NOMO-1 (cell line): ENCODE measurements around the gene PLEKHA7.
"Not testable (repeated sequence)": the region's sequence is repeated elsewhere in the genome, so short reads cannot be mapped to it uniquely, and the experiment has no call there.

Experiments used
- DNase-seq, 2 experiments: peaks; one replicate each; lab custom pipeline; 2025; ENCODE audit not compliant: unreplicated experiment in 2 of 2; lab: John Stamatoyannopoulos, UW

Gene PLEKHA7

GRCh38 chr11:17012179-17012578, 2.0 kb downstream of the PLEKHA7 start:
- DNase-seq = no peak

GRCh38 chr11:17010851-17011420, 3.3 kb downstream of the PLEKHA7 start:
- DNase-seq = no peak

DNA sequence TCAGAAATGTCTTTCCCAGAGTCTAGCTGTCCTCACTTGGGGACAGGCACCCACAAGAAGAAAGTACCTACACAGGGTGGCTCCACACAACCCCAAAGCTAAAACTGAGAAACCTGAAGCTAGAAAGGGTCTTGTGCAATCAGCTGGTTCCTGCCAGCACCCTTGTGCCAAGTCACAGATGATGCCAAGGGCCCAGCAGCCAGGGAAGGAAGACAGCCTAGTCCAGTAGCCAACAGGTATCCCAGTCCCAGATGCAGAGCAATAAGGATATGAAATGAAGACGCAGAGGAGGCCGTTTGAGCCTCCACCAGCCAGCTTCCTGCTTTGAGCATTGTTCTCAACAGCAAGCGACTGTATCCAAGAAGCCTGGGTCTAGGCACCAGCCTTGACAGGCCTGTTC, 6.1 kb downstream of the PLEKHA7 start:
- DNase-seq = no peak

DNA sequence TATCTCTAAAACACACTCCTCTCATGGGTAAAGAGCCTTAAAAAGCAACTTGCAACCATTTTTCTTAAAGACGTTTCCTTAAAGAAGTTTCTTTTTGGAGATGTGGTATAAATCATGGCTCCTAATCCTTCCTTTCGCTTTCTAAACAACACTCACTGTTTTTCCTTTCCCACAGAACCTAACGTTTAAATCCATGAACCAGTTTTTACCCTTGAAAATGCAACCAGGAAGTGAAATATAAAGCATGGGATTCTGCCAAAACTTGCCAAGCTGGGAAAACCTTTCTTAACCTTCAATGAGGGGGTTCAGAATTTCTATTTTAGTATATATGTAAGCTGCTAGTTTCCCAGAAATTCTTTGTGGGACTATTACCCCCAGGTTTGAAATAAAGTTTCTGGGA, 8.6 kb downstream of the PLEKHA7 start:
- DNase-seq = no peak

DNA sequence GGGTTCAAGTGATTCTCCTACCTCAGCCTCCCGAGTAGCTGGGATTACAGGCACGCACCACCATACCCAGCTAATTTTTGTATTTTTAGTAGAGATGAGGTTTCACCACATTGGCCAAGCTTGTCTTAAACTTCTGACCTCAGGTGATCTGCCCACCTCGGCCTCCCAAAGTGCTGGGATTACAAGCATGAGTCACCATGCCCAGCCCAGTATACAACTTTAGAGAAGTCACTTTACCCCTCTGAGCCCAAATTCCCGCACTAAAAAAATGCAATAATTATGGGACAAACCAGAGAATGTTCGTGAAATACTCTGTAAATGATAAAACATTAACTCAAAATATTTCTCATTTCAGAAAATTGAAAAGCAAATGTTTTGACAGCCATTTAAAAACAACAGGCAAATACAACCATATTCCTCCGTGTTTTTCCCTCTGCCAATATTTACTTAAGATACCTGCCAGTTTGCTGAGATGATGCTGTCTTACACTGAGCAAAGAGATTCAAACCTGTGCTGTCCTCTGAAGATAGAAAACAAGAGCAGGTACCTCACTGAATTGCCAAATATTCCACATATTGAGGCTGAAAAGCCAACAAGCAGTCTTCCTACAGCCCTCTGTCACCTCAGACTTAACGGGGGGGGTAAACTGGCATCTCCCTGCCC, 9.6 kb downstream of the PLEKHA7 start:
- DNase-seq = no peak

DNA sequence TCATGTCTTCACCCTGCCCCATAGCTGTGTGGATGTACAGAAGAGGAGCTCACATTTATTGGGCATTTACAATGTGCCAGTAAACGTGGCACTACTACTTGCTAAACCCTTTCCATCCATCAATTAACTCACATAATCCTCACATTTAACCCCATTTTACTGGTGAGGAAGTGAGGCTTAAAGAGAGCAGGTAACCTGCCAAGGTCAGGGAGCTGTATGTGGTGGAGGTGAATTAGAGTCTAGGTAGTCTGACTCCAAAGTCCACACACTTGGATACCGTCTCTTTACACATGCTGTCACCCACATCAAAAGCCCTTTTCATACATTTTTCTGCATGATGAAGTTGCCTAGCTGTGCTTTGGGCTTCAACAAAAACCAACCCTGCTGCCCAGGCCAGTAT, 10.8 kb downstream of the PLEKHA7 start:
- DNase-seq = no peak

DNA sequence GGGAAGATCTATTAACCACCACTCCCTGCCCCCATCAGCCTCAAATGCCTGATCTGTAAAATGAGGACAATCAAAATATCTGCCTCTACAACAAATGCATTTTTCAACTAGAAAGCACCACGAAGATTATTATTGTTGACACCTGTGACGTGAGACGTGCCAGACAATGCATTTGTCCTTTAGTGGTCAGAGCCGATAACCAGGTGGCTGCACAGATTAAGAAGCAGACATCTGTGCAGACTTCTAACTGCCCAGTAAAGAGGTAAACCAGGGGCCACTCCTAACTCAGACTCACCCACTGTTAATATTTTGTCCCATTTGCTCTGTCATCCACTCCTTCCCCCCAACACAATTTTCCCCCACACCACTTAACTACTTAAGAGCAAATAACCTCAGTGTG, 11.7 kb downstream of the PLEKHA7 start:
- DNase-seq = no peak

- no peak for DNase-seq
Observed at GRCh38 chr11:17001806-17002205, 12.4 kb downstream of the PLEKHA7 start.

- no peak for DNase-seq
Observed at GRCh38 chr11:17000987-17001386, 13.2 kb downstream of the PLEKHA7 start.

- not testable (repeated sequence) for DNase-seq
Observed at GRCh38 chr11:17000253-17000652, 14.0 kb downstream of the PLEKHA7 start.

GRCh38 chr11:16999116-16999515, 15.1 kb downstream of the PLEKHA7 start:
- no peak for DNase-seq

DNA sequence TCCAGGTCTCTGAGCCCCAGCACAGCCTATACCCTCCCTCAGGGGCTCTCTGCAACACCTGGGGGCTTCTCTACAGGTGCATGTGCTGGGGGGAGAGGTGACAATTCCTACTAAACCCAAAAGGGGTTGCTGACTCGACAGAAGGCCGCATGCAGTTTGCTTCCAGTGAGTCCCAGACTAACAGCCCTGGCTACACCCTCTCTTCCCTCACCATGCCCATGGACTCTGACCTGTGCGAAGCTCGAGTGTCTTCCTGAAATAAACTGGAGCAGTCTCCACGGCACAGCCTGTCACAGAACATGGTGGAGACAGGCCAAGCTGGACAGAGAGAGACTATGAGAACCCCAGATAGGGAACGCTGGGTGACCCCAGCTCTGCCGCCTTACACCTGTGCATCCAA, 16.6 kb downstream of the PLEKHA7 start:
- no peak for DNase-seq

DNA sequence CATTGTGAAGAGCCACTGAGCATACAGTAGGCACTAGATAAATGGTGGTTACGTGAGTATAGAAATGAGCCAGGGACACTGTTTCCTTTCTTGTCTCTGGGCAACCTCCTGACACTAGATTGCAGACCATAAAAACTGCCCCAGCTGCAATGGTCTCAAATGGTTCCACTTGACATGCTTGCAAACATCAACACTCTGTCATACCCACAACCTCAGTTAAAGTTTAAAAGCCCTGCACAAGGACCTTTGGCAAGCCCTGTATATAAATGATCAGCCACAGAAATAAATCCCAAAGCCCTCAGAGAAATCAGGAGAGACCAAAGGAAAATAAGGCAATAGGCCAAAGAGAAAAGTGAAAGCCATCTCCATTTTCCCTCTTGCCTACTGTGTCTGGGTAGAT, 20.7 kb downstream of the PLEKHA7 start:
- no peak for DNase-seq

- no peak for DNase-seq
Observed at GRCh38 chr11:16992846-16993245, 21.4 kb downstream of the PLEKHA7 start.

- DNase-seq = no peak
Observed at GRCh38 chr11:16989554-16989953, 24.7 kb downstream of the PLEKHA7 start.

GRCh38 chr11:16987205-16987568, 27.0 kb downstream of the PLEKHA7 start:
- no peak for DNase-seq

DNA sequence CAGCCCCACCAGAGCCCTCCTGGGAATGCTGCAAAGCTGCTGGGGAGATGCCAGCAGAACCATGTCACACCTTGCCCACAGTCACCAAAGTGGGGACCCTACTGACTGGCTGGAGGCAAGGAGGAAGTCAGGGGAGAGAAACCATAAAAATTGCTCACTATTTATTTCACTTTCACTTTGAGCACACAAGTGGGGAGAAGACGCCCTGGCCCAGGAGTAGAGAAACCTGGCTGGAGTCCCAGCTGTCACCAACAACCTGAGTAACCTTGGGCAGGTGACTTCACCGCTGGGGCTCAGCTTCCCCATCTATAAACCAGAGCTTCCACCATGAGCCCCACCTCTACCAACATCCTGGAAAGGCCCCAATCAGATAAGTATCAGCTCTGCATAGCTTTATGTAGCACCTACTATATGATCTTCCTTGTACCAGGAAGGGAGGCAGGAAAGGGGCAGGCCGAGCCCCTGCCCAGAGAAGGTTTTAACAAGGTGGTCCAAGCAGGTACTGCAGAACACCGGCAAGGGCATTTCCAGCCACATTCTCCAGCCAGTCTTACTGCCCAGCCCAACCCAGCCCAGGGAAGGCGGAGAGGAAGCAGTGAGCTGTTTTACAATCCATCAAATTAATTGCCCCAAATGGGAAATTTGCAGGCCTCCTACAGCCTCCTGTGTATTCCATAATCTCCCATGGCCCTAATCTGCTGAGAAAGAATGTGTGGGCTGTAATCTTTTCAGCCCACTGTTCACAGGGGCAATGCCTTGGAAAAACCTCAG, 27.6 kb downstream of the PLEKHA7 start:
- peak in 1 of 2 experiments; percentile 33 for DNase-seq

GRCh38 chr11:16985297-16985696, 28.9 kb downstream of the PLEKHA7 start:
- no peak for DNase-seq

- DNase-seq = no peak
Observed at GRCh38 chr11:16984229-16984628, 30.0 kb downstream of the PLEKHA7 start.

DNA sequence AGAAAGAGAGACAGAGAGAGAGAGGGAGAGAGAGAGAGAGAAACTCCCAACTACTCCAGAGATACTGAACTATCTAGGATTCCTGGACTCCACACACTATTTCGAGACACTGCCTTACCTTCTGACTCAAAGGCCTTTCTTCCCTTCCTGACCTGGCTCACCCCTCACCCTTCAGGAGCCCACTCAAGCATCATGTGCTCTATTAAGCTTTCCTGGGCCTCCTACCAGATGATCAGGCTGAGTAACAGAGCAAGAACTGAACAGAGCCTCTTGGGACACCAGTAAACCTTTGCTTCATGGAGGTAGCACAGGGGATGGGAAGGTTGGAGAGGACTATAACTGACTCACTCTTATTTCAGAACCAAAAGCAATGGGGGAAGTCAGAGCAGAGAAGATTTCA, 31.4 kb downstream of the PLEKHA7 start:
- no peak for DNase-seq

GRCh38 chr11:16982256-16982671, 31.9 kb downstream of the PLEKHA7 start:
- DNase-seq = no peak

DNA sequence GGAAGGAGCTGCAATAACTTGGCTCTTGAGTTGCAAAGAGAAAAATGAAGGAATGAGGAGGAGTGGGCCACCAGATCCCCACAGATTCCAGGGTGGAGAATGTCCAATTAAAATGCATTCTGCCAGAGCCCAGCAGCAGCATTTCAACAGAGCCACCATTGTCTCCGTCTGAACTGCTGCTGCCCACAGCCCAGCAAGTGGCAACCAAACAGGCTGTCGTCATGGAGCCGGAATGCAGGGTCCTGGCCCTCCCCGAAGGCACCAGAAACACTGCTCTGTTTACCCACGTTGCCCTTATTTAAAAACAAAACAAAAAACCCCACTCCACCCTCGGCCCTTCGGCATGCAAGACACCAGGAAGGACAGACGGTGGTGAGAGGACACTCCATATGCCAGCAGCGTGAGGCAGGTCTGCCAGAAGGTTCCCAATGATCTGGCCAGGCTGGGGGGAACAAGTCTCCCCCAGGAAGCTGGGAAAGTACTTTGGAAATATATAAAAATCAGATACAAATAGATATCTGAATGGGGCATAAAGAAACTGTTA, 32.5 kb downstream of the PLEKHA7 start:
- no peak for DNase-seq
